Loucy (cell line): ENCODE measurements around the gene NKTR.

Experiments
- H2AFZ ChIP-seq: fragments of 200-600 bp; sonication (generic); 2 replicates; pipeline ENCODE4 v1.6.0; 2016; ENCODE audit warnings: antibody characterized with exemption, mild to moderate bottlenecking, low read length, moderate library complexity
- H3F3A ChIP-seq: fragments of 200-600 bp; 2 replicates; pipeline ENCODE4 v1.6.0; 2016; ENCODE audit warnings: antibody characterized with exemption, low read depth, mild to moderate bottlenecking
- H3K27me3 ChIP-seq: fragments of 200-600 bp; sonication (generic); 2 replicates; pipeline ENCODE4 v1.6.1; 2014; ENCODE audit warnings: low read length, mild to moderate bottlenecking; ENCODE audit not compliant: insufficient read depth, poor library complexity, severe bottlenecking
- H3K36me3 ChIP-seq: fragments of 200-600 bp; sonication (generic); 2 replicates; pipeline ENCODE4 v1.6.1; 2016; ENCODE audit warnings: low read length; ENCODE audit not compliant: insufficient read depth
- H3K4me1 ChIP-seq: fragments of 200-600 bp; sonication (generic); 2 replicates; pipeline ENCODE4 v1.5.1; 2014; ENCODE audit warnings: low read length, mild to moderate bottlenecking; ENCODE audit not compliant: insufficient read depth, poor library complexity, severe bottlenecking
- H3K4me2 ChIP-seq: fragments of 200-600 bp; sonication (generic); 2 replicates; pipeline ENCODE4 v1.6.0; 2014; ENCODE audit warnings: antibody characterized with exemption, low read length, low read depth, mild to moderate bottlenecking; ENCODE audit not compliant: poor library complexity, severe bottlenecking
- H3K4me3 ChIP-seq: fragments of 200-600 bp; sonication (generic); 2 replicates; pipeline ENCODE4 v1.5.1; 2014; ENCODE audit warnings: low read length, mild to moderate bottlenecking, mixed read lengths; ENCODE audit not compliant: poor library complexity, severe bottlenecking
- H3K79me2 ChIP-seq: fragments of 200-600 bp; sonication (generic); 2 replicates; pipeline ENCODE4 v1.6.1; 2014; ENCODE audit warnings: low read length; ENCODE audit not compliant: insufficient read depth
- H3K9ac ChIP-seq: fragments of 200-600 bp; sonication (generic); 2 replicates; pipeline ENCODE4 v1.6.0; 2014; ENCODE audit warnings: mild to moderate bottlenecking, low read depth, low read length, moderate library complexity; ENCODE audit not compliant: poor library complexity, severe bottlenecking
- H3K9me2 ChIP-seq: fragments of 200-600 bp; sonication (generic); replicated peaks from 2 replicates; pipeline ENCODE4 v1.6.1; 2016; ENCODE audit warnings: low read depth, low read length, mixed read lengths
- H3K9me3 ChIP-seq: fragments of 200-600 bp; sonication (generic); 2 replicates; pipeline ENCODE4 v1.6.1; 2014; ENCODE audit warnings: mild to moderate bottlenecking, antibody characterized with exemption, low read length, low read depth; ENCODE audit not compliant: insufficient read depth
- H4K20me1 ChIP-seq: fragments of 200-600 bp; sonication (generic); 2 replicates; pipeline ENCODE4 v1.6.0; 2014; ENCODE audit warnings: antibody characterized with exemption, low read length, mild to moderate bottlenecking; ENCODE audit not compliant: insufficient read depth, poor library complexity, severe bottlenecking
- EZH2phosphoT487 ChIP-seq: fragments of 200-600 bp; IDR thresholded peaks from 2 replicates; pipeline ENCODE4 v1.6.1; 2018; ENCODE audit warnings: antibody characterized with exemption, mild to moderate bottlenecking, moderate library complexity, borderline replicate concordance
- TF ChIP-seq, protein P1 (sequence below): fragments of 200-600 bp; sonication (generic); conservative IDR thresholded peaks from 2 replicates; pipeline ENCODE4 v1.5.1; 2014; ENCODE audit warnings: mild to moderate bottlenecking, antibody characterized with exemption, low read length

NKTR gene

DNA sequence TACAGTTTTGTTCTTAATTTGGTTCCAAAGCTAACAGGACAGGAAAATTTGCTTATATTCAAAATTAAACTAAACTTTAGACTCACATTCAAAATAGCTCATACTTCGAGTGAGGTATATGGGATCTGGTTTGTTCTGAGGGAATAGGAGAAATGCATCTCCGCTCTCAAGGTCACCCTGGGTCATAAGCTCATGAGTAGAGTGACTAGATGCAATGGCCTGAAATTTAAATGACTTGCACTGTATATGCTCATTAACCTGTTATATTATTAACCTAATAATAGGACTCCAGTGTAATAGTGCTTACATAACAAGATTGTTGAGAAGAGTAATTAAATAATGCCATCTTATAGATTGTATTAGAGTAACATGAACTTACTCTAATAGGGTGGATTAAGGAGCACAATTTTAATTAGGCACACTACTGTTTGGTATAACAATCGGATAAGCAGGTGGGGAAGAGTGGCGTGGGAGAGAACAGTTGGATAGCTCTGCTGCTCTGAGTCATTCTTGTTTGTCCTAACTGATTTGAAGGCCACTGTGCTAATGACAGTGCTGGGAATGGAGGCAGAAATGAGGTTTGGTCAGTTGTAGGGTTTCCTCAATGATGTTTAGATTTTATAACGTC, 5.2 kb downstream of the NKTR start:
- Histone ChIP-seq H3K9me3 (no peaks in the 10 kb centered on the region), H3K4me3 (peak overlapping the region; percentile 57), H3K9me2 (no peaks in the 10 kb centered on the region), H2AFZ (no peak overlapping the region), H3K79me2 (peaks cover 96% of the 10 kb centered on the region), H3K4me2 (peak overlapping the region; percentile 97), H3K9ac (peak overlapping the region; percentile 61), H3F3A (peaks cover 2% of the 10 kb centered on the region; the same call in 1 of the 2 replicates), H3K36me3 (peaks cover 7% of the 10 kb centered on the region; the same call in 1 of the 2 replicates), H3K4me1 (peaks cover 39% of the 10 kb centered on the region), H4K20me1 (peaks cover 84% of the 10 kb centered on the region), H3K27me3 (no peaks in the 10 kb centered on the region)
- TF ChIP-seq, protein P1, sequence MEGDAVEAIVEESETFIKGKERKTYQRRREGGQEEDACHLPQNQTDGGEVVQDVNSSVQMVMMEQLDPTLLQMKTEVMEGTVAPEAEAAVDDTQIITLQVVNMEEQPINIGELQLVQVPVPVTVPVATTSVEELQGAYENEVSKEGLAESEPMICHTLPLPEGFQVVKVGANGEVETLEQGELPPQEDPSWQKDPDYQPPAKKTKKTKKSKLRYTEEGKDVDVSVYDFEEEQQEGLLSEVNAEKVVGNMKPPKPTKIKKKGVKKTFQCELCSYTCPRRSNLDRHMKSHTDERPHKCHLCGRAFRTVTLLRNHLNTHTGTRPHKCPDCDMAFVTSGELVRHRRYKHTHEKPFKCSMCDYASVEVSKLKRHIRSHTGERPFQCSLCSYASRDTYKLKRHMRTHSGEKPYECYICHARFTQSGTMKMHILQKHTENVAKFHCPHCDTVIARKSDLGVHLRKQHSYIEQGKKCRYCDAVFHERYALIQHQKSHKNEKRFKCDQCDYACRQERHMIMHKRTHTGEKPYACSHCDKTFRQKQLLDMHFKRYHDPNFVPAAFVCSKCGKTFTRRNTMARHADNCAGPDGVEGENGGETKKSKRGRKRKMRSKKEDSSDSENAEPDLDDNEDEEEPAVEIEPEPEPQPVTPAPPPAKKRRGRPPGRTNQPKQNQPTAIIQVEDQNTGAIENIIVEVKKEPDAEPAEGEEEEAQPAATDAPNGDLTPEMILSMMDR = no peak
- no peak for TF ChIP-seq EZH2phosphoT487

DNA sequence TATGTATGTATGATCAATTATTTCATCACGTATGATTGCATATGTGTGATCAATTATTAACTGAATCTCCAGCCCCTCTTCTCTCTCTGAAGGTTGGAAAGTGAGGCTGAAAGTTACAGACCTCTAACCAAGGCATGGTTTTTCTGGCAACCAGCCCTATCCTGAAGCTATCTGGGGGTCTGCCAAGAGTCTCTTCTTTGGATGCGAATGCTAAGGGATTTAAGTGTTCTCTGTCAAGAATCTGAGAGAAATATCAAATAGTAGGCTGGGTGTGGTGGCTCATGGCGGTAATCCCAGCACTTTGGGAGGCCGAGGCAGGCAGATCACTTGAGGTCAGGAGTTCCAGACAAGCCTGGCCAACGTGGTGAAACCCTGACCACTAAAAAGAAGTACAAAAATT, 8.1 kb downstream of the NKTR start:
- Histone ChIP-seq H3K4me3 (no peak overlapping the region), H3K4me1 (peaks cover 43% of the 10 kb centered on the region), H3K9ac (no peak overlapping the region), H2AFZ (no peak overlapping the region), H3K9me2 (no peaks in the 10 kb centered on the region), H3K27me3 (no peaks in the 10 kb centered on the region), H4K20me1 (peaks cover 85% of the 10 kb centered on the region), H3K79me2 (peaks cover 98% of the 10 kb centered on the region), H3K4me2 (peak overlapping the region; percentile 18), H3K36me3 (peaks cover 7% of the 10 kb centered on the region; the same call in 1 of the 2 replicates), H3K9me3 (no peaks in the 10 kb centered on the region), H3F3A (no peaks in the 10 kb centered on the region)
- TF ChIP-seq, protein P1 = no peak
- TF ChIP-seq EZH2phosphoT487 = no peak

DNA sequence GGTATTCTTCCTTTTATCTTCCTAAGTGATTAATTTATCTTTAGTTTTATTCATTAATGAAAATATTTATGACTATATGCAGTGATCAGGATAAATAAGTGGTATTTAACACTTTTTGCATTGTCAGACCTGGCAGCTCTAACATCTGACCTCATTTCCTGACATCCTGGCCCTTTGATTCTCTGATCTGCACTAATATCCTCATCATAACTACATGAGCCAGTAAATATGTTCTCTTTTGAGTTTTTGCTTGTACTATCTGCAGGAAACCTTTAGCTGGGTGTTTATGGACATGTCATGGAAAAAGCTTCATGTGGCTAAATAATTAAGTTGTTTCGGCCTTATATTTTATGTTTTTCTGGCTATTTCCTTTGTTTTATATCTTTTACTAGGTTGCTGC, 10.5 kb downstream of the NKTR start:
- no peaks in the 10 kb centered on the region for H3K9me3 ChIP-seq
- peak overlapping the region; percentile 52 for H3K4me2 ChIP-seq
- TF ChIP-seq, protein P1 = no peak
- no peak for TF ChIP-seq EZH2phosphoT487
- H3K9me2 ChIP-seq = no peaks in the 10 kb centered on the region
- peaks cover 7% of the 10 kb centered on the region; the same call in 1 of the 2 replicates for H3K36me3 ChIP-seq
- H3K79me2 ChIP-seq = peaks cover 98% of the 10 kb centered on the region
- H3K4me3 ChIP-seq = peak overlapping the region; percentile 33
- H3K27me3 ChIP-seq = no peaks in the 10 kb centered on the region
- H3F3A ChIP-seq = no peaks in the 10 kb centered on the region
- no peak overlapping the region for H2AFZ ChIP-seq
- H4K20me1 ChIP-seq = peaks cover 91% of the 10 kb centered on the region
- H3K9ac ChIP-seq = no peak overlapping the region
- H3K4me1 ChIP-seq = peaks cover 38% of the 10 kb centered on the region
